ENCODE results near the gene CHKA.

CHKA gene

DNA sequence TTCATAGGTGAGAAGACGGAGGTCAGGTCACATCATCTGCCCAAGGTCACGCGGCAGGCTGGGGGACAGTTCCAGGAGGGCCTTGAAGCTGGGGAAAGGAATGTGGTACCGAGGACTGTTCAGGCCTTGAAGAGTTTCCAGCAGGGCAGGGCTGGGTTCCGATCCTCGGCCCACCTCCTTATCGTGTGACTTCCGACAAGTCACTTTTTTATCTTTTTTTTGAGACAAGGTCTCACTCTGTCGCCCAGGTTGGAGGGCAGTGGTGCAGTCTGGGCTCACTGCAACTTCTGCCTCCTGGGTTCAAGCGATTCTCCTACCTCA is 90.1 kb downstream of the CHKA start:
- DNase-seq (ENCODE audit: low read depth), result no peak

DNA sequence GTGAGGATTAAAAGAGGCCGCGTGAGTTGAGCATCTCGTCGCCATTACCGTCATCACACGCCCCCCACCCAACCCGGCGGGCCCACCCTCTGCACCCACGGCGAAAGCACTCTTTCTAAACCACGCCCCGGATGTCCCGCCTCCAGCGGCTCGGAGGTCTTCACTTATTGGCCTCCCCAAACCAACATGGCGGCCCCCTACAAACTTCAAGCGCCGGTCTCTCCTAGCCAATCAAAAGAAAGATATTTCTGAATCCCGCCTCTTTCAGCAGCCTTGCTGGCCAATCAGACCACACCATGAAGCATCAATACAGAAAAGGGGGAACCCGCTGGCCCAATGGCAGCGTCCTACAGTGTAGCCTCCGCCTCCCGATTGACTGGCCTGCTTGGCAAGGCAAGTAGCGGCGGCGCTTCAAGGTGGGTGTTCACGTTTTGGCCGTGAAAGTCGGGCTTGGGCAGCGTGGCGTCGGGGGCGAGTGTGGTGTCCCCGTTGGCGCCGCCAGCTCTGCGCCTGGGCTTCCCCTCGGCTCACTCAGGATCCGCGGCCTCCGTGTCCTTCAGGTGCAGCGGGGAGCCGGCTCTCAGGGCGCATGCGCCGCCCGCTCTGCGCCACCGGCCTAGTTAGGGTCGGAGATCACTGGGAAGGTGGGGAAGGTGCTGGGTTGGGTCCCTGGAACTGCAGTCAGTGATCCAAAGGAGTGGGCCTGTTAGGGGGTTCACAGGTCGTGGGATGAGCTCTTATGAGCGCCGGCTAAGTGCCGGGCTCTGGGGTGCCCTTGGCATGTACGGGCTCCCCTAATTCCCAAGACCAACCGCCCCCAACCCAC is 90.7 kb downstream of the CHKA start, which contains the start of gene NDUFS8:
TSS of gene NDUFS8 (plus strand) at position 364 of the 826 bp plus-strand sequence. CDS start 1,471 bp downstream, outside the sequence.
- peak; percentile 91 for DNase-seq (ENCODE audit: low read depth)

DNA sequence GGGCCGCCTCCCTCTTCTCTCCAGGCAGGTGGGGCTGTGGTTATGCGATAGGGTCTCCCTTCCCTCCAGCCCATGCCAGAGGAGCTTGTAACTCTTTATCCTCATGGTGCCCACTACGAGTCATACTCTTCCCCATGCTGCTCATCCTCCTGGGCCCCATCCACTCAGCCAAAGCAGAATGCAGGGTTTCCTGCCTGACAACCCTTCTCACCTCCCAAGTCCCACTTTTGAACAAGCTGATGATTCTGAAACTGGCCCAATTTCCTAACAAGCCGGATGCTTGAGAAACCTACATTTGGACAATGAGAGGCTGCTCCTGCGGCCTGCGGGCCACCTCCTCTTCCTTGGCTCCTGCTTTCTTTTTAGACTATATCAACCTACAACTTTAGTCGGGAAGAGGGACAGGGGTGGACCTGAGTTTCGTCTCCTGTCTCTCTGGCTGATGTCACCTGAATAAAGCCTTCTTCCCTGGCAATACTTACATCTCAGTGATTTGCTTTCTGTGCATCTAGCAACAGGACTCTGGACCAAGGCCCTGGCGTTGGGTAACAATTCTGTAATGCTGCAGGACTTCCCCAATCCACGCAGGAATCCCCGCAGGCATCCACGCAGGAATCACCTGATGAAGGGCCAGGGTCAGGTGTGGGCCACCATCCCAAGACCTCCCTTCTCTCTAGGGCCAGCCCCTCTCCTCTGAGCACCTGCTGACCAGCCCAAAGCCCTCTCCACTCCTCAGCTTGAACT is 92.2 kb downstream of the CHKA start:
- no peak for DNase-seq (ENCODE audit: low read depth)

DNA sequence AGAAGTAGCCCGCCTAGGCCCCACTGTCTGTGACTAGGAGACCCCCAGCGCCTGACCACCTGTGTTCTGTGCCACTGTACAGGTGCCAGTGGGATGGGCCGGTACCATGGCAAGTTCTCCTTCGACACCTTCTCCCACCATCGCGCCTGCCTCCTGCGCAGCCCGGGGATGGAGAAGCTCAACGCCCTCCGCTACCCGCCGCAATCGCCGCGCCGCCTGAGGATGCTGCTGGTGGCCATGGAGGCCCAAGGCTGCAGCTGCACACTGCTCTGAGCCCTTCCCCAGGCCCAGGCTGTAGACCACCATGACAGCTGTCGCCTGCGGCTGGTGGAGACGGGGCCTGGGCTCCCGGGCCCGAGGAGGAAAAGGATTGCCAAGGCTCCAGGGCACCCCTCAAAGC is 93.5 kb downstream of the CHKA start:
- DNase-seq (ENCODE audit: low read depth), result no peak

DNA sequence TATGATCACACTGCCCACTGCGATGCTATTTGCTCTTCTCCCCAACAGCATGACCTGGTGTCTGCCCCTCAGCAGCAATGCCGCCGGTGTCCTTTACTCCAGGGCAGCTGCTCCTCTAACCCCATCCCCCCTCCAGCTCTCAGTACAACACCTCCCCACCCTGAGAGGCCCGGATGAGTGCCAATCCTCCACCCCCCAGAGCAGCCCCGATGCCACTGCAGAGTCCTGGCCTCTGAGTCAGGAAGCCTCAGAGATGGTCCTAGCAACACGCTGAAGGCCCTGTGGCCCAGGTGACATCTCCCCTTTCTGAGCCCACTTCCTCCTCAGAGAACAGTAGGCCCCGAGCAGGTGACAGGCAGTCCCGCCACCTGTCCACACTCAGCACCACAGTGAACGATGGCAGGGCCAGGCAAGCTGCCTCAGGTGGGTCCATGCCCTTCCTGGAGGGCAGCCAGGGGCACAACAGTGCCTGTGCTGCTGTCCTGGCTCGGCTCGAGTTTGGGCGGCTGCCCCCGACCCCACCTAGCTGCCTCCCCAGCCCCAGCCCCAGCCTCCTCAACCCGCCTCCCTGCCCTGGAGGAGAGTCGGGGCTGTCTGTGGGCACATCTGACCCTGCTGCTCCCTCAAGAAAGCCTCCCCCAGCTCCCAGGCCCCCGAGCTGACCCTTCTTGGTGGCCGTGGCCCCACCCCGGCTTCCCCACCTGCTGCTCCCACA is 94.6 kb downstream of the CHKA start:
- DNase-seq (ENCODE audit: low read depth), result no peak

DNA sequence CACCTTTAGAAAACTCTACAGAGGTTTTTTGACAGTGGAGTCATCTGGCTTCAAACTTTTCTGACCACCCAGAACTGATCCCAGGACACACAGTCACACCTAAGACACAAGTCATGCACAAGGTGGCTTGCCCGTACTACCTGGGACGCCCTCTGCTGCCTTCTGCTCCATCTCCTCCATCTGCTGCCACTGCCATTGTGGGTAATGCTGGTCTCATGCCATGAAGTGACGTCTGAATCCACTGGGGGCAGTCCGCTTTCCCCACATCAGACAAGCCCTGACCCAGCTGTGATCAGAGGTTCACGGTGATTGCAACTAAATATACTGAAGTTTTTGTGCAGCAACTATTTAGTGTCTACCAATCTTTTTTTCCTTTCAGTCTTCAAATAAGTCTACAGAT is 96.1 kb downstream of the CHKA start:
- DNase-seq (ENCODE audit: low read depth), result no peak

DNA sequence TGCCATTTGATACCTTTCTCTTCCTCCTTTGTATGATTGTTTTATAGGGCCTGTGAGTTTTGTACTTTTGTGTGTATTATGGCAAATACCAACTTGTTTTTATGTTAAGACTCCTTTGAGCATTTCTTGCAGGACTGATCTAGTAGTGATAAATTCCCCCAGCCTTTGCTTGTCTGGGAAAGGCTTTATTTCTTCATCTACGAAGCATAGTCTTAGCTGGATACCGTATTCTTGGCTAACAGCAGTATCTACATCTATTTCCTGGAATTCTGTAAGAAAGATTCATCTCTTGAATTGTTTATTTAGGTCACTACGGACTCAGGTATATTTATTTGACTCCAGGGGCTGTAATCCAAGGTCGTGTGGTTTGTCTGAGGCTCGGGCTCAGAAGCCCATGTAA is 96.7 kb downstream of the CHKA start:
- DNase-seq (ENCODE audit: low read depth), result no peak

DNA sequence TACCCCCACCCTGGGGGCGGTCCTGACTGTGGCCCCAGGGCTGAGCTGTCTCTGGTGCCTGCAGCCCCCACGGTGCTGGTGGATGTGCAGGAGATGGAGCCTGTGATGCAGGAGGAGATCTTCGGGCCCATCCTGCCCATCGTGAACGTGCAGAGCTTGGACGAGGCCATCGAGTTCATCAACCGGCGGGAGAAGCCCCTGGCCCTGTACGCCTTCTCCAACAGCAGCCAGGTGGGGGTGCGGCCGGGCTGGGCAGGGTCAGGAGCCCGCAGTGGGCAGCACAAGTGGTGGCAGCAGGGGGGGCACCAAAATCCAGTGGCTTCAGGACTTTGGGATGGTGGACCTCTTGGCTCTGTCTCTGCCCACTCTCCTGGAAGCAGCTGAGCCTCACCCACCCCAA is 98.7 kb downstream of the CHKA start:
- DNase-seq (ENCODE audit: low read depth), result no peak

DNA sequence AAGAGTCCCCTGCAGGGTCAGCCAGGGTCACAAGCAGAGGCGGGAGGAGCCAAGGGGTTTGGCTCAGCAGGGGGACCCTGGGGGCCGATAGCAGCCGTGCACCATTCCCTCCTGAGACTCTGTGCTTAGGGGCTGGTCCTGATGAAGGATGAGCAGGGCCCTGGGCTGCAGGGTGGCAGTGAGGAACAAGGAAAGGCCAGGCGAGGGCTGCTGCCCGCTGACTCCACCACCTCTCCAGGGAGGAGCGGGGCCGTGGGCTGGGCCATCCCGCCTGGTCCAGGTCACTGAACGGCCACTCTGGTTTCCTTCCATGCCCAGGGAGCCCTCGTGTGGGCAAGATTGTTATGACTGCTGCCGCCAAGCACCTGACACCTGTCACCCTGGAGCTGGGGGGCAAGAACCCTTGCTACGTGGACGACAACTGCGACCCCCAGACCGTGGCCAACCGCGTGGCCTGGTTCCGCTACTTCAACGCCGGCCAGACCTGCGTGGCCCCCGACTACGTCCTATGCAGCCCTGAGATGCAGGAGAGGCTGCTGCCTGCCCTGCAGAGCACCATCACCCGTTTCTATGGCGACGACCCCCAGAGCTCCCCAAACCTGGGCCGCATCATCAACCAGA is 99.9 kb downstream of the CHKA start:
- DNase-seq (ENCODE audit: low read depth), result no peak

DNA sequence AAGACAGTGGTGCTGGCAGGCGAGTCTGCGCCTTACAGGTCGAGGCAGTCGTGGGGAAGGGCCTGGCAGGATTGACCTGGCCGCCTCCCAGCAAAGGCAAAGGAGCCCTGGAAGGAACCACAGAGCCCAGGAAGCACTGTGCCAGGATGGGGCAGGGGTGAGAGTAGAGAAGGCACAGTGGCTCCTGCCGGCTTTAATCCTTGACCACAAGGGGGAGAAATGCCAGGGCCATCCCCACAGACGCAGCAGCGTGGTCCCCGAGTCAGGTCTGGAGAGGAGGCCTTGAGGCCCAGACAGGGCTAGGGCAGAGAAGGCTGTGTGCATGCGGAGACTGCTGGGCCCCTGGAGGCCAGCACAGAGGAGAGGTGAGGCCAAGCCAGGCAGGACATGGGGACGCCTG is 100.6 kb downstream of the CHKA start:
- DNase-seq (ENCODE audit: low read depth), result no peak

DNA sequence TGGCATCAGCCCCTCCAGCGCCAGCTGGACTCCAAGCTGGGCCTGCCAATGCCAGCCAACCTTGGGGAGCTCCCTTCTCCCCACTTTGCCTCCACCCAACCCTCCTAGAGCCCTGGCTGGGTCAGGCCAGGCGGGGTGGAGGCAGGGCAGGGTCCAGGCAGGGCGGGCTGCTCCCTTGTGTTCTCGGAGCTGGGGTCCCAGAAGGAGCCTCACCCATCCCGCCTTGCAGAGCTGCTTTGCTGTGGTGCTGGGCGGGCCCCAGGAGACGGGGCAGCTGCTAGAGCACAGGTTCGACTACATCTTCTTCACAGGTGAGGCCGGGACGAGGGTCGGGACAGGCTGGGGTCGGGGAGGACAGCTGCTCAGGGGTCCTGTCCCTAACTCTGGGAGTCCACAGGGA is 101.7 kb downstream of the CHKA start:
- DNase-seq (ENCODE audit: low read depth), result no peak

DNA sequence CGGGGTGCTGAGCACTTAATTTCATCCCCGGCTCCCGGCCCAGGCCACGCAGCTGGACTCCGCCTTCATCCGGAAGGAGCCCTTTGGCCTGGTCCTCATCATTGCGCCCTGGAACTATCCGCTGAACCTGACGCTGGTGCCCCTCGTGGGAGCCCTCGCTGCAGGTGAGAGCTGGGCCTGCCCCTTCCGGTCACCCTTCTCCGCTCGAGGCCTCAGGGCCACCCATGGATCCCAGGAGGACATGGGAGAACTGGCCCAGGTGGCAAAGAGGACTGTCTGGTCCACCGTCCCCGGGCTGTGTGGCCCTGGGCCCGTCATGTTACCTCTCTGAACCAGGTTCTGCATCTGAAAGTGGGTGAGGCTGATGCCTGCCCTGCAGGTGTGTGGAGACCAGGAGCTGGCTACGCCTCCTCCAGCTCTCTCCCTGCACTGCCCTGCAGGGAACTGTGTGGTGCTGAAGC is 102.4 kb downstream of the CHKA start:
- DNase-seq (ENCODE audit: low read depth), result no peak

DNA sequence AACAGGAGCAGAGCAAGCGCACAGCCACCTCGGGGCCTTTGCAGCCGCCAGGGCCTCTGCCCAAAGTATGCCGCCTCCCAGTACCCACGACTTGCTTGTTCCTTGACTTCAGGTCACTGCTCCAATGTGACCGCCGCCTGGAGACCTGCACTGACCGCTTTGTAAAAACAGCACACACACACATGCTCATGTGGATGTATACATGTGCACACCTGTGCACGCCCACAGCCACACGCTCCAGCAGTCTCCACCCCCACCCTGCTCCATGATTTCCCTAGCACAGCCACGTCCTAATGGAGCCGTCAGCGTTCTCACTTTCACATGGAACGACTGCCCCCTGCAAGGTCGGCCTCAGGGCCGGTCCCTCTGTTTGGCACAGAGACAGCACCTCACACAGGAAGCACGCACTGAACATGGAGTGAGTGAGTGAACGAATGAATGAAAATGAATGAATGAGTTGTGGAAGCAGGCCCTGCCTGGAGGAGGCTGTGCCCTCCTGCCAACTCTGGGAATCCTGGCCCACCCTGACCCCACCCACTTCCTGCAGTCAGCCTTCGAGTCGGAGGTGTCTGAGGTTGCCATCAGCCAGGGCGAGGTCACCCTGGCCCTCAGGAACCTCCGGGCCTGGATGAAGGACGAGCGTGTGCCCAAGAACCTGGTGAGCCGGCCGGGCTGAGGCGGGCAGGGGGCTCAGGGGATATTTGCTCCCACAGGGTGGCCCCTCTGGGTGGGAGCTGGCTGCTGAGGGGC is 103.0 kb downstream of the CHKA start:
- DNase-seq (ENCODE audit: low read depth), result no peak

DNA sequence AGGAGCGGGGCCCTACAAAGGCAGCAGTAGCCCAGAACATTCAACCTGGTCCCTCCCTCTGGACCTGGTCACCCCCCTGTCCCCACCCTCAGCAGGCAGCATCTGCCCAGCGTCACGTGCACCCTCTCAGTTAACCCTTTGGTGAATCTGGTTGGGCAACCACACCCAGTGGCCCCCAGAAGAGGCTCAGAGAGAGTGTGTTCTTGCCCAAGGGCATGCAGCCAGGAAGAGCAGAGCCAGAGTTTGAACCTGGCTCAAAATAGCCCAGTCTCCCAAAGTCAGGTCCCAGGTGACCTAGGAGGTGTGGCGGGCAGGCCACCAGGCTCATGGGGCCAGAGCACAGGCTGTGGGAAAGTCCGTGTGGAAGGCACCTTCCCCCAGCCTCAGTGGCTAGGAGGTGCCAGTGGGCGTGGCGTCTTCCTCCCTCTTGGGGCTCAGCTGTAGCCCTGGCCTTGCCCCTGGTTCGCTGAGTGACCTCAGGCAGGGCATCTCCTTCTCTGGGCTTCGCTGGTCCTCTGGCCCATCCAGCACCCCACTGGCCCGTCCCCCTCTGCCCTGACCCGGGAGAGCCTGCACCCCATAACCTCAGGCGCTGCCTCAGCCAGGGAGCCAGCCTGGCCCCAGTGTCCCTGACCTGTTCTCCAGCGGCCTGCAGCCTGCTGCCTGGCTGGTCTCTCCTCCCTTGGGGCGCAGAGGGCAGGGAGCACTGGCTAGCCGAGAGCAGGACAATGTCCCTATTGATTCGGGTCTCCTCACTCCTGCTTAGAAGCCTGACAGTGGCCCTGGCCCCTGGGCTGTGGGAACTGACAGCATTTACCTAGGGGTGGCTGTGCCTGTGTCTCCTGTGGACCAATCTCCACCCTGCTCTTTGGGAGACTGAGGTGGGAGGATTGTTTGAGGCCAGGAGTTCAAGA is 104.0 kb downstream of the CHKA start:
- DNase-seq (ENCODE audit: low read depth), result no peak

DNA sequence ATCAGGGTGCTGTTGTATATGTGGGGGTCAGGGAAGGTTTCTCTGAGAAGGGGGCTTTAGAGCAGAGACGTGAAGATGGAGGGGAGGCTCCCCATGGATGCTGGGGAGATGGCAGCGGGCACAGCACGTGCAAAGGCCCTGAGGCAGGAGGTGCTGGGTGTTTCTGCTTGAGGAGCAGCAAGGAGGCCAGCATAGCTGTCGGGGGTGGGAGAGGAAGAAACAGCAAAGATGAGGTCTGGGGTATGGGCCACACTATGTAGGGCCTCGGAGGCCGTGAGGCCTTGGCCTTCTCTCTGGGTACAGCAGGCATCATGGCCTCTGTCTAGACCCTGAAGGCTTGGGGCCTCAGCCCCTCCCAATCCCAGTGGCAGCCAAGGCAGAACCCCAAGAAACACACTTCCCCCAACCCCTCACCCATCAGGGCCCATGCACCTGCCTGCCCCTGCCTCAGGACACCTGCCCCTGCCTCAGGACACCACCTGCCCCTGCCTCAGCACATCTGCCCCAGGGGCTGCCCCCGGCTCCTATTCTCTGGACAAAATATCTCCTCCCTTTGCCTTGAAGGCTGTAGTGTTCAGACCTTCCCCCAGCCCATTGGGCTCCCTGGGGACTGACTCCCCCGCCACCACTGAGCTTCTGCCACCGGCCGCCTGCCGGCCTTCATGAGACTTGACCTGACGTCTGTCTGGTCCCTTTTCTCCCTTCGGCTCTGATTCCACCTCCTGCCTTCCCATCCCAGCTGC is 104.9 kb downstream of the CHKA start:
- DNase-seq (ENCODE audit: low read depth), result no peak

DNA sequence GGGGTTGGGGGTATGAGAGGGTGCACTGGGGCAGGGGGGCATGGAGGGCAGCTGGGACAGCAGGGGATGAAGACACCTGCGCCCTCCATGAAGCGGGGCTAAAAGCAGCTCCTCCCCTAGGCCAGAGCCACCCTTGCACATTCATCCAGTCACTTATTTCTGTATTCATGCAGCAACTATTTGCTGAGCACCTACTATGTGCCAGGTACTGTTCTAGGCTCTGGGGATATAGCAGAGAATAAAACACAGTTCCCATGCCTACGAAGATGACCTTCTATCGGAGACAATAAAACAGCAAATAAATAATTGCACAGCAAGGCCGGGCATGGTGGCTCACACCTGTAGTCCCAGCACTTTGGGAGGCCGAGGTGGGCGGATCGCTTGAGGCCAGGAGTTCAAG is 105.7 kb downstream of the CHKA start:
- DNase-seq (ENCODE audit: low read depth), result no peak

DNA sequence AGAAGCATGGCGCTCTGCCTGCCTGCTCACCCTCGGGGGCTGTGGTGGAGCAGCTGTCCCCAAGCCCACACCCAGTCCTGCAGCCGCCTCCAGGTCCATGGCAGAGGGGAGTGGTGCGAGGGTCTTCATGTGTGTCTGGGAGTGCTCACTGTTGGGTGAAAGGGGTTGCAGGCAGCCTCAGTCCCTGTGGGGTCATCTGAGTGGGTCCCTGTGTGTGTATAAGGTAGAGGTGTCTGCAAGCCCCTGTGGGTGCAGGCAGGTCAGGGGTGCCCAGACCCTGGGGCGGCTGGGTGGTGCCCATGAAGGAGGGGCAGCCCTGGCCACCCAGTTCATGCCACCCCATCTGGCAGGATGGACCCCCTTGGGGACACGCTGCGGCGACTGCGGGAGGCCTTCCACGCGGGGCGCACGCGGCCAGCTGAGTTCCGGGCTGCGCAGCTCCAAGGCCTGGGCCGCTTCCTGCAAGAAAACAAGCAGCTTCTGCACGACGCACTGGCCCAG is 106.2 kb downstream of the CHKA start:
- DNase-seq (ENCODE audit: low read depth), result no peak

DNA sequence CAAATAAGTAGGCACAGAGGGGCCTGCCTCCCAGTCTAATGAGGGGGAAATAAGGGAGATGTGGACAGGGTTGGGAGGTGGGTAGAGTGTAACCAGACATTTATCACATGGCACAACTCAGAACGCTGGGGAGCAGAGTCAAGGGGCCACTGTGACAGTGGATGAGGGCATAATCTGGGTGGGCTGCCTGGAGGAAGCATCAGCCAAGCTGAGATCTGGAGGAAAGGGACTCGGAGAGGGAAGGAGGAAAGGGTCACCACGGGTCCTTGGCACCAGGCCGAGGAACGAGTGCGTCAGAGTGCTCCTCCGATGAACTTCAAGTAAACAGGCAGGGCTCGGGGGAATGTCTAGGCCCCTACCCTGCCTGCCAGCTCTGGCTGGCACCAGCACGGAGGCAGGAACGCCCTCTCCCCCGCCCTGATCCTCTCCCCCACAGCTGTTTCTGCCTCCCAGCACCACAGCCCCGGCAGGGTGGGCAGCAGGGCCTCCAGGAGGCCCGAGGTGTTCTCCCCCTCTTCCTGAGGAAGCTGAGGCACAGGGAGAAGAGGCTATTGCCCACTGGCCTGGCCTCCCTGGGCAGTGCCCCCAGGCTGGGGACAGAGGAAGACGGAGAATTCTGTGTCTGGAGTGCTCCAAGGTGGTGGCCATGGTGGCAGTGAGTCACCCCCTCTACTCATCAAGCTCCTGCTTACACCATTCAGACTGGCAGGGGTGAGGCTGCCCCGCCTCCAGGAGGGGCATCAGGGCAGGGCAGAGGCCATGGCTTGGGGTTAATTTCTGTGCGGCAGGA is 106.8 kb downstream of the CHKA start:
- no peak for DNase-seq (ENCODE audit: low read depth)
